GM12878 (cell line): ENCODE measurements around the gene UBE2E2. TPM values are rescaled to one million over a fixed set of nuclear protein-coding genes. Genes with fewer than 3 reads are reported as not detected.

Experiments
- ATAC-seq: fragments of 200-7000 bp; cut with Tn5 transposase; 3 replicates; pipeline ENCODE4 v1.9.1; 2020; ENCODE audit warnings: mild to moderate bottlenecking, moderate library complexity
- BruUV-seq: library from RNA; stranded (reverse); fragments of 400-500 nt; replicated peaks from 2 replicates; lab custom pipeline; 2021; lab: Mats Ljungman, UMichigan
- CTCF ChIA-PET: fragments of 300-600 bp; sonication (Branson Sonifier 250); formaldehyde crosslinking; extraction: SDS; loops from one replicate; lab custom pipeline; 2021; ENCODE audit warnings: inconsistent platforms; lab: Yijun Ruan, JAX
- POLR2A ChIA-PET: fragments of 350-600 bp; formaldehyde crosslinking; extraction: SDS; loops from one replicate; lab custom pipeline; 2021; ENCODE audit warnings: inconsistent platforms; lab: Charles Lee
- RAD21 ChIA-PET: fragments of 300-600 bp; sonication (Branson Sonifier 250); formaldehyde crosslinking; loops from one replicate; lab custom pipeline; 2023; ENCODE audit warnings: antibody characterized with exemption; ENCODE audit not compliant: unreplicated experiment; lab: Charles Lee
- SMC1A ChIA-PET: fragments of 300-600 bp; sonication (Branson Sonifier 250); formaldehyde crosslinking; loops from one replicate; lab custom pipeline; 2023; ENCODE audit not compliant: unreplicated experiment, uncharacterized antibody; lab: Charles Lee
- DNase-seq: peaks from one replicate; pipeline ENCODE4 v3.0.0-alpha.2; 2011; ENCODE audit warnings: low read depth, low spot score
- FAIRE-seq: peaks from 3 replicates; lab custom pipeline; 2011; peaks lifted over from hg19 to GRCh38; lab: Jason Lieb, UNC
- H2AFZ ChIP-seq: 2 replicates; pipeline ENCODE4 v1.6.0; 2011; ENCODE audit warnings: low read depth, low read length, control low read depth; ENCODE audit not compliant: control insufficient read depth
- H3K27ac ChIP-seq: 2 replicates; pipeline ENCODE4 v1.5.1; 2011; ENCODE audit warnings: control low read depth; ENCODE audit not compliant: control insufficient read depth, insufficient read depth
- H3K27me3 ChIP-seq, 2 experiments: replicated peaks in 1 of 2; 2 replicates each; pipeline versions ENCODE4 v1.6.0 to v1.6.1; 2011; ENCODE audit warnings: low read length in 1 of 2; ENCODE audit not compliant: control insufficient read depth in 2 of 2, insufficient read depth in 2 of 2
- H3K36me3 ChIP-seq, 2 experiments: 2 replicates each; pipeline ENCODE4 v1.5.1; 2011; ENCODE audit warnings: low read length in 1 of 2; ENCODE audit not compliant: control insufficient read depth in 2 of 2, insufficient read depth in 2 of 2
- H3K4me1 ChIP-seq: 2 replicates; pipeline ENCODE4 v1.6.1; 2011; ENCODE audit warnings: mild to moderate bottlenecking, low read length, moderate library complexity, mixed read lengths; ENCODE audit not compliant: control insufficient read depth, insufficient read depth
- H3K4me2 ChIP-seq: 2 replicates; pipeline ENCODE4 v1.6.0; 2011; ENCODE audit warnings: control low read depth; ENCODE audit not compliant: control insufficient read depth, insufficient read depth
- H3K4me3 ChIP-seq: fragments of 200-600 bp; sonication (generic); 2 replicates; pipeline ENCODE4 v1.5.1; 2016
- H3K79me2 ChIP-seq: 2 replicates; pipeline ENCODE4 v1.6.0; 2011; ENCODE audit warnings: low read length; ENCODE audit not compliant: control insufficient read depth, insufficient read depth
- H3K9ac ChIP-seq: 2 replicates; pipeline ENCODE4 v1.8.0; 2011; ENCODE audit warnings: low read length, control low read depth, mixed read lengths; ENCODE audit not compliant: control insufficient read depth, insufficient read depth
- H3K9me3 ChIP-seq: replicated peaks from 3 replicates; pipeline ENCODE4 v1.5.1; 2011; ENCODE audit warnings: mild to moderate bottlenecking, low read length; ENCODE audit not compliant: control insufficient read depth, insufficient read depth
- H4K20me1 ChIP-seq: 2 replicates; pipeline ENCODE4 v1.6.0; 2011; ENCODE audit not compliant: control insufficient read depth, insufficient read depth
- ATF7 ChIP-seq: fragments of 450-650 bp; IDR thresholded peaks from 2 replicates; pipeline ENCODE4 v1.6.1; 2016; ENCODE audit warnings: low read depth, mild to moderate bottlenecking
- BCL11A ChIP-seq: IDR thresholded peaks from 2 replicates; pipeline ENCODE4 v1.6.1; 2011; ENCODE audit warnings: low read depth, low read length
- CBFB ChIP-seq: IDR thresholded peaks from 2 replicates; pipeline ENCODE4 v1.6.1; 2016; ENCODE audit warnings: antibody characterized with exemption, low read depth
- EP300 ChIP-seq, 2 experiments: fragments of 150-350 bp in 1 of 2; IDR thresholded peaks; 2 replicates each; pipeline ENCODE4 v1.6.1; 2011 to 2012; ENCODE audit warnings: low read depth in 2 of 2, low read length in 2 of 2, borderline replicate concordance in 1 of 2, improper control_type of control experiment in 1 of 2, inconsistent platforms in 1 of 2; ENCODE audit not compliant: control insufficient read depth in 1 of 2
- JUNB ChIP-seq: IDR thresholded peaks from 2 replicates; pipeline ENCODE4 v1.6.1; 2016; ENCODE audit warnings: antibody characterized with exemption, mild to moderate bottlenecking
- MTA2 ChIP-seq: fragments of 450-650 bp; IDR thresholded peaks from 2 replicates; pipeline ENCODE4 v1.6.1; 2016; ENCODE audit warnings: low read depth, mild to moderate bottlenecking, moderate library complexity
- NFIC ChIP-seq: IDR thresholded peaks from 2 replicates; pipeline ENCODE4 v1.6.1; 2012; ENCODE audit warnings: low read depth, mild to moderate bottlenecking, inconsistent platforms, low read length, moderate library complexity
- POLR2A ChIP-seq: IDR thresholded peaks from 2 replicates; pipeline ENCODE4 v1.6.1; 2011; ENCODE audit warnings: low read depth, mild to moderate bottlenecking, low read length
- RUNX3 ChIP-seq: IDR thresholded peaks from 2 replicates; pipeline ENCODE4 v1.6.1; 2012; ENCODE audit warnings: low read length, inconsistent platforms
- SMAD5 ChIP-seq: IDR thresholded peaks from 2 replicates; pipeline ENCODE4 v1.6.1; 2016; ENCODE audit warnings: antibody characterized with exemption, low read depth
- ZNF384 ChIP-seq: IDR thresholded peaks from 2 replicates; pipeline ENCODE4 v1.6.1; 2012; ENCODE audit warnings: low read depth, mild to moderate bottlenecking, low read length, improper control_type of control experiment, borderline replicate concordance
- WGBS: methylation state at CpG from one replicate; pipeline ENCODE4 v1.1.6; 2016; ENCODE audit warnings: low lambda C conversion rate; ENCODE audit not compliant: insufficient replicate concordance, insufficient coverage; ENCODE audit errors: missing lambda C conversion rate; 5-methylcytosine and 5-hydroxymethylcytosine counted together
- in situ Hi-C: fragments of 300-500 bp; cut with MboI; formaldehyde crosslinking; loops from 9 replicates; pipeline ENCODE4 v1.14.3; 2018; ENCODE audit warnings: mixed read lengths
- intact Hi-C: fragments of 100-400 bp; cut with micrococcal nuclease; formaldehyde crosslinking; loops from one replicate; pipeline ENCODE4 v1.14.2; 2022; ENCODE audit not compliant: unreplicated experiment
- polyA plus RNA-seq, 11 experiments: library from polyadenylated mRNA; depleted of rRNA in 4 of 11; unstranded in 6 of 11; stranded (reverse) in 5 of 11; fragments of >200 nt; fragmentation: Nextera tagmentation in 4 of 11; fragmentation: Illumina TruSeq in 1 of 11; extraction: Ambion mirVana in 4 of 11; extraction: Trizol in 1 of 11; gene quantifications; 1 replicate in 1 of 11; 2 replicates in 10 of 11; pipeline versions ENCODE4 v1.2.1 to v1.2.3, GENCODE V29; 2011 to 2016; ENCODE audit warnings: inconsistent platforms in 2 of 11, missing spikeins in 2 of 11, low read depth in 1 of 11
- total RNA-seq, 4 experiments: library from RNA; depleted of rRNA in 3 of 4; stranded (reverse); fragments of >200 nt in 3 of 4; fragmentation: Illumina TruSeq in 1 of 4; extraction: Trizol in 1 of 4; gene quantifications; 2 replicates each; pipeline versions ENCODE4 v1.2.1 to v1.2.3, GENCODE V29; 2013 to 2021
- TF ChIP-seq, protein P1 (sequence below): fragments of 450-650 bp; IDR thresholded peaks from 2 replicates; pipeline ENCODE4 v1.6.1; 2016; ENCODE audit warnings: mild to moderate bottlenecking

Gene UBE2E2
- total and polyA plus RNA-seq, 10 of the 15 experiments (the other 5 are each of a cell fraction or from before 2014, with no cell fraction given) = 8.7 to 71.0 (median 36.4) TPM

- no peak for TF ChIP-seq ZNF384
- TF ChIP-seq, protein P1, sequence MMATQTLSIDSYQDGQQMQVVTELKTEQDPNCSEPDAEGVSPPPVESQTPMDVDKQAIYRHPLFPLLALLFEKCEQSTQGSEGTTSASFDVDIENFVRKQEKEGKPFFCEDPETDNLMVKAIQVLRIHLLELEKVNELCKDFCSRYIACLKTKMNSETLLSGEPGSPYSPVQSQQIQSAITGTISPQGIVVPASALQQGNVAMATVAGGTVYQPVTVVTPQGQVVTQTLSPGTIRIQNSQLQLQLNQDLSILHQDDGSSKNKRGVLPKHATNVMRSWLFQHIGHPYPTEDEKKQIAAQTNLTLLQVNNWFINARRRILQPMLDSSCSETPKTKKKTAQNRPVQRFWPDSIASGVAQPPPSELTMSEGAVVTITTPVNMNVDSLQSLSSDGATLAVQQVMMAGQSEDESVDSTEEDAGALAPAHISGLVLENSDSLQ = no peak
Observed at GRCh38 chr3:23320586-23321570, 117.8 kb downstream of the UBE2E2 start (continued).

- in situ Hi-C loops (no loop called here), intact Hi-C loops (loop anchor here (5.0 kb wide), 1 partner anchor 117 kb away; no protein-coding TSS in a partner anchor)
- DNase-seq = peak; percentile 12
- Histone ChIP-seq H3K4me2 (peak overlapping the region; percentile 68), H2AFZ (no peak overlapping the region), H3K4me3 (no peak overlapping the region), H4K20me1 (no peaks in the 10 kb centered on the region), H3K4me1 (peaks cover 10% of the 10 kb centered on the region), H3K27me3 (no peaks in the 10 kb centered on the region)
- CTCF ChIA-PET = interaction anchor here (1.0 kb wide), 1 partner anchor 116 kb away, joined by 4 read pairs; no protein-coding TSS in a partner anchor
- peak; percentile 80 for ATAC-seq
- RAD21 ChIA-PET = interaction anchor here (0.9 to 1.5 kb wide), 5 partner anchors 70 to 266 kb away, joined by 3 to 5 read pairs (median 4); no protein-coding TSS in a partner anchor
- TF ChIP-seq ATF7 = 0 out of 2 replicates have a peak, but pooled peaks have one; percentile 14
- no peak for TF ChIP-seq EP300 (IDR thresholded peaks at IDR 0.05; ENCODE audit: borderline replicate concordance in 1 of 2, control insufficient read depth in 1 of 2, low read depth in 2 of 2, low read length in 2 of 2)
- TF ChIP-seq CBFB = 0 out of 2 replicates have a peak, but pooled peaks have one; percentile 52
- peak; percentile 44 for TF ChIP-seq NFIC
- no peak for TF ChIP-seq SMAD5
- peak; percentile 91 for TF ChIP-seq RUNX3
- TF ChIP-seq MTA2 = peak; percentile 43; the same call in 1 of the 2 replicates
- TF ChIP-seq, protein P1 = no peak
- TF ChIP-seq JUNB = peak; percentile 28; the same call in 1 of the 2 replicates
- TF ChIP-seq BCL11A = 0 out of 2 replicates have a peak, but pooled peaks have one; percentile 17
- TF ChIP-seq POLR2A = no peak
- TF ChIP-seq, all 136 proteins: peak for 7
- ChIA-PET POLR2A (no interaction called here), SMC1A (interaction anchor here (1.0 to 2.3 kb wide), 12 partner anchors 9 to 330 kb away, joined by 3 to 9 read pairs (median 4); no protein-coding TSS in a partner anchor)
- WGBS = 94% methylated on average over 1 of the region's 1 CpG
- Histone ChIP-seq H3K36me3 (no peaks in the 10 kb centered on the region), H3K9ac (no peak overlapping the region), H3K9me3 (no peaks in the 10 kb centered on the region; the same call in 2 of the 3 replicates), H3K27ac (no peak overlapping the region), H3K79me2 (peaks cover 6% of the 10 kb centered on the region)
- BruUV-seq = no TSS peak
- no peak for FAIRE-seq
Observed at GRCh38 chr3:23324745-23325144, 121.6 kb downstream of the UBE2E2 start.
